GM12875 (cell line): ENCODE results near the gene GAK.

Experiments
- H3K4me3 ChIP-seq: one replicate; pipeline ENCODE4 v1.5.1; 2011; ENCODE audit warnings: low read depth, low read length, control low read depth
- TF ChIP-seq, protein P1 (sequence below): IDR thresholded peaks from 2 replicates; pipeline ENCODE4 v1.5.1; 2011; ENCODE audit warnings: low read depth, mild to moderate bottlenecking, control low read depth, inconsistent platforms, low read length, moderate library complexity, borderline replicate concordance; ENCODE audit not compliant: insufficient read depth

Gene GAK

DNA sequence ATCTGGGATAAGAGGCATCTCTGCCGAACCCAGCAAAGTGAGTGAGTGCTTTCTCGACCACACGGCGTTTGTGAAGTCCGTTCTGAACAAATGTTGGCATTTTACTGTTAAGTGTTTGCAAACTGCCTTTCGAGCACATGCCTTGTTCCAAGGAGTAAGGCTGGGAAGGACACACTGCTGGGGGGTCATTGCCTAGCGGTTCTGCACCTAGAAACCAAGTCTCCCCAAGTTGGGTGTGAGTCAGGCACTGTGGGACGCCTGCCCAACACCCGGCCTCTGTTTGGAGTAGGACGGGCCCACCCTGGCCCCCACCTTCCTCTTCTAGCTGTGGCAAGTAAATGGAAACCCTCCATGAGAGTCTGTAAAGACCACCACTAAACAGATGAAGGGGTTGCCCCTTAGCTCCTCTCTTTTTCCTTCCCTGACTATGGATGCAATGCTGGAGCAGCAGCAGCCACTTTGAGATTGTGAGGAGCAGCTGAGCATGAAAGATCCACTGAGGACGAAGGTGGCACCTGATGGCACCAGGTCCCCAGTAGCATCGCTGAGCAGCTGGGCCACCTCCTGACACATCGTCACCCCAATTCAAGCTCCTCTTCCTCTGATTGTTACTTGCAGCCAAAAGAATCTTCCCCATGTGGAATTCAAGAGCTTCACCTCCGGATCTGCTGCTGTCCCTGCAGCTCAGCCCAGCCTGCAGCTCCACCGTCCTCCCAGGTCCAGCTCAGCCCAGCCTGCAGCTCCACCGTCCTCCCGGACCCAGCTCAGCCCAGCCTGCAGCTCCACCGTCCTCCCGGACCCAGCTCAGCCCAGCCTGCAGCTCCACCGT is 112.5 kb downstream of the GAK start:
- no peak overlapping the region for H3K4me3 ChIP-seq
- TF ChIP-seq, protein P1, sequence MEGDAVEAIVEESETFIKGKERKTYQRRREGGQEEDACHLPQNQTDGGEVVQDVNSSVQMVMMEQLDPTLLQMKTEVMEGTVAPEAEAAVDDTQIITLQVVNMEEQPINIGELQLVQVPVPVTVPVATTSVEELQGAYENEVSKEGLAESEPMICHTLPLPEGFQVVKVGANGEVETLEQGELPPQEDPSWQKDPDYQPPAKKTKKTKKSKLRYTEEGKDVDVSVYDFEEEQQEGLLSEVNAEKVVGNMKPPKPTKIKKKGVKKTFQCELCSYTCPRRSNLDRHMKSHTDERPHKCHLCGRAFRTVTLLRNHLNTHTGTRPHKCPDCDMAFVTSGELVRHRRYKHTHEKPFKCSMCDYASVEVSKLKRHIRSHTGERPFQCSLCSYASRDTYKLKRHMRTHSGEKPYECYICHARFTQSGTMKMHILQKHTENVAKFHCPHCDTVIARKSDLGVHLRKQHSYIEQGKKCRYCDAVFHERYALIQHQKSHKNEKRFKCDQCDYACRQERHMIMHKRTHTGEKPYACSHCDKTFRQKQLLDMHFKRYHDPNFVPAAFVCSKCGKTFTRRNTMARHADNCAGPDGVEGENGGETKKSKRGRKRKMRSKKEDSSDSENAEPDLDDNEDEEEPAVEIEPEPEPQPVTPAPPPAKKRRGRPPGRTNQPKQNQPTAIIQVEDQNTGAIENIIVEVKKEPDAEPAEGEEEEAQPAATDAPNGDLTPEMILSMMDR, result no peak

DNA sequence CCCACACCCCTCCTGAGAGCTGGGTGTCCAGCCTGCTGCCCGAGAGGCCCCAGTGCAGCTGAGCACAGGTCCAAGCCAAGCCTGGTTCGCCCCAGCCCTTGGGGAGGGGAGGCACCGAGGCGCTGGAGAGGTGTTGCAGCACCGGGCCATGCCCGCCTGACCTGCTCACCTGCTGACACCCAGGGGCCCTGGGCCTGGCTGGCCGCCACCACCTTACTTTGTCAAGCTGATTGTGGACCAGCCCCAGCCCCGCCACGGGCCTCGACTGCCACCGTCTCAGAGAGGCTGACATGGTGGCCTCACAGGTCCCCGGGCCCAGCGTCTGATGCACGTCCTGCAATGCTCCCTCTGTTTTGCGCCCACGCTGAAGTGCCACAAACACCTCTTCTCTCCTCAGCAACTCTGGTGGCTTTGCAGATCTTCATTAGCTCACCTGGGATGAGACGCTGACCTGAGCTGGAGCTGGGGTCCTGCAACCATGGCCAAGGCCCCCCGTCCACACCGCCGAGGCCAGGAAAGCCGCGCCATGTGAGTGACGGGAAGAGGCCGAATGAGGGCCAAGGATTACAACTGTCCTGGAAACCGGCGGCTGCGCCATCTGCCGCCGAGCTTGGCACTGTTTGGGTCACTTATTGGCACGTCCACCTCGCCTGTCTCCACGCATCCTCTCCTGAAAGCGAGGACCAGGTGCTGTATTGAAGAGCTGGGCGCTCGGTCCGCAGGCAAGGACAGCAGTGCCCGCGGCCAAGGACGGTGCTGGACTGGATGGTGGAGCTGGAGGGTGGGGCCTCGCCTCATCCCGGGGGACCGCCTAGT is 113.8 kb downstream of the GAK start:
- TF ChIP-seq, protein P1, result no peak
- H3K4me3 ChIP-seq, result no peak overlapping the region

DNA sequence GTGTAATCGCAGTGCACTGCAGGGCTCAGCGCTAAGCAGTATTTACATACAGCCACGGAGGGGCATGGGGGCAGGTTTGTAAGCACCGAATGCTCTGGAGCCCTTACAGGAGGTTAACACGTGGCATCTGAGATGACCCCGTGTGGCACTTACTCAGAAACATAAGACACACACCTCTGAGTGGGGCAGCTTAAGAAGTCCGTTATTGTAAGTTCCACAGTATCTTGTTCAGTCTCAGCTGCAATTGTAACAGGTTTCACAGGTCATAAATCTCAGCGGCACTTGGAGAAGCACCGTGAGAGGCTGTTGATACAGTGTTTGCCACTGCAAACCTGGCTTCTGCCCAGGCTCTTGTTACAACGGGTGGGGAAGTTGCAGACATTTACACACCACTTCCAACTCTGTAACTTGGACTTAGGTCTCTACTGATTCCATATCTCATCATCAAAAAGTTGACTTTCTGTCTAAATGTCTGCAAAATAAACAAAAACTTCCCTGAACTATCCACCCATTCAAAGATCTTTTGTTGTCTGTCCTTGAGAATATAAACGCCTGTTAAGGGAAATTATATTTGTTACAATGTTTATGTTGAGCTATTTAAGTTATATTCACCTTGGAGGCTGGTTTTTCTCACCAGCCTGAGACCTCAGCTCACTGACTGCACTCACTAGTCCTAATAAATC is 116.5 kb downstream of the GAK start:
- no peak overlapping the region for H3K4me3 ChIP-seq
- TF ChIP-seq, protein P1, result no peak

DNA sequence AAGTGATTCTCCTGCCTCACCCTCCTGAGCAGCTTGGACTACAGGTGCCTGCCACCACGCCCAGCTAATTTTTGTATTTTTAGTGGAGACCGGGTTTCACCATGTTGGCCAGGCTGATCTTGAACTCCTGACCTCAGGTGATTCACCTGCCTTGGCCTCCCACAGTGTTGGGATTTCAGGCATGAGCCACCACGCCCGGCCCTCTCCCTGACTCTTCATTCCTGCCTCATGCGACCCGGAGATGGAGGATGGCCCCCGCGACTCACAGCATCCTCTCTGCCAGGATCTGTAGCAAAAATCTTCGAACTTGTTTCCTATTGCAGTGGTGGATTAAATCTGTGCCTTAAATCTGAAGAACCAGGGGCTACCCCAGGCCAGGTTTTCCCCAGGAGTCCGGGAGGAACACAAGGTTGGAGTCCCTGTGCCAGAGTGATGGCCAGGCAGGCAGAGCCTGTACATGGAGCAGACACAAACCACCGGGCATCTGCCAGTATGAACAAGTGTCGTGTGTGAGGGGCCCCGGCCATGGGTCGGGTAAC is 117.7 kb downstream of the GAK start:
- TF ChIP-seq, protein P1, result no peak

DNA sequence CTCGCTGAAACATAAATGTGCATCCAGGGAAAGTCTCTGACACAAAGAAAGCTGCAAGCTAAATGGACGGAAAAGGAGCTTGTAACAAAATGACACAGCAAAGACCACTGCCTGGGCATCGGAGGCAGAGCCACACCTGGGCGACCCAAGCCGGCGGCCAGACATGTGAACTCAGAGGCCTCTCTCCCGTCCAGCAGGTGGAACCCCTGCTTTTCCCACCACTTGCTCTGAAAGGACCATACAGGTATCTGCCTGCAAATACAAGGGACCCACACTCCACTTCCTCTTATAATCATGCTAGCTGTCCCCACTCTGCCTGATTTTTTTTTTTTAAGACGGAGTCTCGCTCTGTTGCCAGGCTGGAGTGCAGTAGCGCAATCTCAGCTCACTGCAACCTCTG is 118.2 kb downstream of the GAK start:
- H3K4me3 ChIP-seq, result no peak overlapping the region
- TF ChIP-seq, protein P1, result no peak

More for the DNA sequence above, 117.7 kb downstream of the GAK start:
- H3K4me3 ChIP-seq, result no peak overlapping the region

DNA sequence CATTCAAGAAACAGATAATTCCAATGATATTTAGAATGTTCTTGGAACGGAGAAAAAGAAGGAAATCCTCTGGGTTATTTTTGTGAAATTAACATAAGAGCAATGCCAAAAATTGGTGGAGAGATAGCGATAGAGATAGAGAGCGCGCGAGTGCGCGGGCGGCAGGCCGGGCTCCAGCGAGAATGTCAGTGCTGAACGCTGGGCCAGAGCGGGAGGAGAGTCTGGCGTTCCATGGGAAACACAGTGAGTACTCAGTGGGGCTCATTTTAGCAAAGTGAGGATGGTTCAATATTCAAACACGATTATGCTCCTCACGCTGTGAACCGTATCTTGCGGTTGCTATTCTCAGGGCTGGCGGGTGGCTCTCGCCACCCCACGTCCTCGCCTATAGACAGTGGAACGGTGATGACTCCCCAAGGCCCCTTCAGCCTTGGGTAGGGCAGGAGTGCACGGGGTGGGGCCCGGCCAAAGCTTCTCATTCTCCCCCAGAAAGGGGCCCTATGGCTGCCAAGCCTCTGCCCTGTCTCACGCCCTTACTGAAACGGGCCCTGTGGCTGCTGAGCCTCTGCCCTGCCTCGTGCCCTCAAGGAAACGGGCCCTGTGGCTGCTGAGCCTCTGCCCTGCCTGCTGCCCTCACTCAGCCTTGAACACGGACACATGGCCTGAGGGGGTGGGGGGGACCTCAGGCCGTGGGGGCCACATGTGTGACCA is 123.1 kb downstream of the GAK start:
- no peak overlapping the region for H3K4me3 ChIP-seq
- TF ChIP-seq, protein P1, result no peak
